Transverse colon (tissue), 4 donors: ENCODE measurements around the gene PIGV. TPM values are rescaled to one million over a fixed set of nuclear protein-coding genes. Genes with fewer than 3 reads are reported as not detected.

Source experiments
- DNase-seq: peaks from one replicate; pipeline ENCODE4 v3.0.0-alpha.2; 2019
- H3K27ac ChIP-seq, 4 donors: fragments of 200-600 bp; sonication (generic); 2 replicates each; pipeline ENCODE4 v1.5.1; 2016 to 2018; ENCODE audit warnings: inconsistent platforms in 4 of 4
- H3K27me3 ChIP-seq: fragments of 200-600 bp; sonication (generic); 2 replicates; pipeline ENCODE4 v1.5.1; 2017; ENCODE audit warnings: inconsistent platforms
- H3K36me3 ChIP-seq, 4 donors: fragments of 200-600 bp; sonication (generic); 2 replicates each; pipeline ENCODE4 v1.5.1; 2017 to 2019; ENCODE audit warnings: inconsistent platforms in 4 of 4
- H3K4me1 ChIP-seq, 4 donors: fragments of 200-600 bp; sonication (generic); 2 replicates each; pipeline ENCODE4 v1.5.1; 2017 to 2020; ENCODE audit warnings: inconsistent platforms in 4 of 4
- H3K4me3 ChIP-seq, 4 donors: fragments of 200-600 bp; sonication (generic); 1 replicate in 1 of 4; 2 replicates in 3 of 4; pipeline versions ENCODE4 v1.5.1 to v1.6.1; 2017 to 2019; ENCODE audit warnings: inconsistent platforms in 4 of 4
- H3K9me3 ChIP-seq, 2 donors: fragments of 200-600 bp; sonication (generic); 2 replicates each; pipeline ENCODE4 v1.5.1; 2017 to 2019; ENCODE audit warnings: inconsistent platforms in 2 of 2
- EP300 ChIP-seq: sonication (generic); formaldehyde crosslinking; IDR thresholded peaks from one replicate; pipeline ENCODE4 v1.6.1; 2017; ENCODE audit warnings: antibody characterized with exemption, low read depth
- POLR2A ChIP-seq: fragments of 450-650 bp; IDR thresholded peaks from one replicate; pipeline ENCODE4 v1.6.1; 2016; ENCODE audit warnings: antibody characterized with exemption, mild to moderate bottlenecking, moderate library complexity
- POLR2AphosphoS5 ChIP-seq, 3 donors: sonication (generic); formaldehyde crosslinking; IDR thresholded peaks; one replicate each; pipeline ENCODE4 v1.6.1; 2016; ENCODE audit warnings: antibody characterized with exemption in 3 of 3
- WGBS, 2 donors: methylation state at CpG; one replicate each; pipeline ENCODE4 v1.1.5; 2018; ENCODE audit warnings: low coverage in 1 of 2; 5-methylcytosine and 5-hydroxymethylcytosine counted together
- in situ Hi-C, 4 donors: fragments of 200-750 bp; cut with MboI; loops; one replicate each; pipeline versions ENCODE4 v1.15.0 to v1.15.1; 2017; ENCODE audit warnings: low sequenced_read_pairs in 3 of 4, low pct_ligation_motif_present in 1 of 4, low pct_unique_long_range_greater_than_20kb in 1 of 4
- intact Hi-C: fragments of 100-400 bp; cut with DNase I; formaldehyde crosslinking; loops from one replicate; pipeline ENCODE4 v1.15.1; 2023; ENCODE audit warnings: low total_unique reads
- total RNA-seq, 4 donors: library from RNA; depleted of rRNA; stranded (reverse); fragments of >200 nt; gene quantifications; one replicate each; pipeline ENCODE4 v1.1.0, GENCODE V29; 2016
- TF ChIP-seq, protein P1 (sequence below), 5 experiments: fragments of 200-600 bp in 3 of 5; fragments of 450-650 bp in 2 of 5; sonication (generic) in 3 of 5; IDR thresholded peaks; 1 replicate in 2 of 5; 2 replicates in 3 of 5; pipeline ENCODE4 v1.5.1; 2016 to 2017; ENCODE audit warnings: antibody characterized with exemption in 5 of 5, inconsistent platforms in 3 of 5, mild to moderate bottlenecking in 2 of 5, moderate library complexity in 1 of 5

PIGV gene
- total RNA-seq, 4 donors from 2014 or later = 16.1 to 32.2 (median 24.2) TPM

DNA sequence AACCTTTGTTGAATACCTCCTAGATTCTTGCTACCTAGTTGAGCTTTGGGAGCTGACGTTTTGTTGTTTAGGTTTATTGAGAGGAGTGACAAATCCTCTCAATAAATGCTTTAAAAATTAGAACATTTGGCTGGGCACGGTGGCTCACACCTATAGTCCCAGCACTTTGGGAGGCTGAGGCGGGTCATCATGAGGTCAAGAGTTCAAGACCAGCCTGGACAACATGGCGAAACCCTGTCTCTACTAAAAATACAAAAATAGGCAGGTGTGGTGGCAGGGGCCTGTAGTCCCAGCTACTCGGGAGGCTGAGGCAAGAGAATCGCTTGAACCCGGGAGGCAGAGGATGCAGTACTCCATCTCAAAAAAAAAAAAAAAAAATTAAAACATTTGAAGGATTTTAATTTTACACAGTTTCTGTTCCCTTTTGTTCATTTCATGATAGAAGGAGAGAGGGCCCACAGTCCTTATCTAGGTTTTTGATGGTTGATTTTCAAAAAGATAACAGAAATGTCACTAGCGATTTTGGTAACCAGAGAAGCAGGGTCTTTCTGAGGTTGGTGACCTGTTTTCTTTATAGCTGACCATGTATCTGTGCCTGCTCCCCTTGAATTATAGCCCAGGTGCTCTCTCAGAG, 44.2 kb upstream of the PIGV start:
- Histone ChIP-seq H3K27me3 (no peaks in the 10 kb centered on the region), H3K4me1 (peaks cover 16 to 68% (median 31%) of the 10 kb centered on the region in 4 donors), H3K36me3 (peaks cover 0 to 10% (median 0%) of the 10 kb centered on the region in 4 donors), H3K9me3 (no peaks in the 10 kb centered on the region), H3K27ac (peak overlapping the region; percentile 71 to 74 (median 72)), H3K4me3 (no peak overlapping the region)
- intact Hi-C loops (loop anchor here (1.0 kb wide), 1 partner anchor 43 kb away; no protein-coding TSS in a partner anchor), in situ Hi-C loops (no loop called here)
- DNase-seq = no peak
- TF ChIP-seq, protein P1, sequence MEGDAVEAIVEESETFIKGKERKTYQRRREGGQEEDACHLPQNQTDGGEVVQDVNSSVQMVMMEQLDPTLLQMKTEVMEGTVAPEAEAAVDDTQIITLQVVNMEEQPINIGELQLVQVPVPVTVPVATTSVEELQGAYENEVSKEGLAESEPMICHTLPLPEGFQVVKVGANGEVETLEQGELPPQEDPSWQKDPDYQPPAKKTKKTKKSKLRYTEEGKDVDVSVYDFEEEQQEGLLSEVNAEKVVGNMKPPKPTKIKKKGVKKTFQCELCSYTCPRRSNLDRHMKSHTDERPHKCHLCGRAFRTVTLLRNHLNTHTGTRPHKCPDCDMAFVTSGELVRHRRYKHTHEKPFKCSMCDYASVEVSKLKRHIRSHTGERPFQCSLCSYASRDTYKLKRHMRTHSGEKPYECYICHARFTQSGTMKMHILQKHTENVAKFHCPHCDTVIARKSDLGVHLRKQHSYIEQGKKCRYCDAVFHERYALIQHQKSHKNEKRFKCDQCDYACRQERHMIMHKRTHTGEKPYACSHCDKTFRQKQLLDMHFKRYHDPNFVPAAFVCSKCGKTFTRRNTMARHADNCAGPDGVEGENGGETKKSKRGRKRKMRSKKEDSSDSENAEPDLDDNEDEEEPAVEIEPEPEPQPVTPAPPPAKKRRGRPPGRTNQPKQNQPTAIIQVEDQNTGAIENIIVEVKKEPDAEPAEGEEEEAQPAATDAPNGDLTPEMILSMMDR (IDR thresholded peaks at IDR 0.05) = no peak
- no peak for TF ChIP-seq POLR2A
- TF ChIP-seq EP300 = no peak
- TF ChIP-seq POLR2AphosphoS5 (IDR thresholded peaks at IDR 0.05) = no peak
- WGBS, 2 donors = 80 to 81% methylated on average over 5 to 8 of the region's 8 CpGs

DNA sequence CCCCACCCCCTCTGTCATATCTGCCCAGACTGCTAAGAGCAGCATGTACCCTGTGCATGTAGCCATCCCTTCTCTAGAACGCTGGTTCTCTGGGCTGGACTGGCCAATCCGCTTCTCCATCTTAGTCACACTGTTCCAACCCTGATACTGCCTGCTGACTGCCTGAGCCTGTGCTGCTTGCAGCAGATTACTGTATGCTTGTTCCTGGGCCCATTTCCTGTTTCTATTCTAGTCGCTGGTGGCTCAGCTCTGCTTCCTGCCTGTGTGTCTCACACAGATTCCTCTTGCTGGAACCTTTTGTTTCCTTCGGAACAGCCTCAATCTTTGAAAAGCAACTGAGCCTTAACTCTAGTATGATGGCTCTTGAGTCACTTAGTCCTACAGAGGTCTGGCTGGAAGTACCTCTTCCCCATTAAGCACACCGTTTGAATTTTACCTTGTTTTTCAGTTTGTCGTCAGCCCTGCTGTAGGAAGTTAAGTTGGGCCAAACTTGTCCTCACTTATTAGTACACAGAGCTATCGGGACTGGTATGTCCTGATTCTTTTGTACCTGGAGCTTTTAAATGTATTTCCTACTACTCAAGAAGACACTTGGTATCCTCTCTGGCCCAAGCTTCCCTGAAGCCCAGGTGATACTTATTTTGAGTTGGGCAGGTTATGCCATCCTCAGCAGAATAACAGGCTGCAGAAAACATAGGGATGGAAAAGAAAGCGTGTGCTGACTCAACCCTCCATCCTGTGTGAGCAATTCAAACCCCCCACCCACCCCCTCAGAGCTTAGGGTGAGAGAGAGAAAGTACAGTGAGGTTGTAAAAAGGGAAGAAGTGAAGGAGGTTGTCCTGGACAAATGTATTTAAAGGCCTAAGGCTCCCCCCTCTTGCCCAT, 43.4 kb upstream of the PIGV start:
- Histone ChIP-seq H3K36me3 (peaks cover 0 to 10% (median 0%) of the 10 kb centered on the region in 4 donors), H3K4me1 (peaks cover 16 to 67% (median 31%) of the 10 kb centered on the region in 4 donors), H3K9me3 (no peaks in the 10 kb centered on the region), H3K27me3 (no peaks in the 10 kb centered on the region), H3K4me3 (no peak overlapping the region), H3K27ac (peak overlapping the region; percentile 71 to 74 (median 72))
- peak; percentile 81 for DNase-seq
- intact Hi-C loops = loop anchor here (1.0 kb wide), 1 partner anchor 42 kb away; no protein-coding TSS in a partner anchor
- 51 to 63% methylated on average over 6 to 8 of the region's 8 CpGs for WGBS, 2 donors
- in situ Hi-C loops = no loop called here
- TF ChIP-seq POLR2A (no peak), POLR2AphosphoS5 (IDR thresholded peaks at IDR 0.05) (peak in 1 of 3 donors; percentile 64)

DNA sequence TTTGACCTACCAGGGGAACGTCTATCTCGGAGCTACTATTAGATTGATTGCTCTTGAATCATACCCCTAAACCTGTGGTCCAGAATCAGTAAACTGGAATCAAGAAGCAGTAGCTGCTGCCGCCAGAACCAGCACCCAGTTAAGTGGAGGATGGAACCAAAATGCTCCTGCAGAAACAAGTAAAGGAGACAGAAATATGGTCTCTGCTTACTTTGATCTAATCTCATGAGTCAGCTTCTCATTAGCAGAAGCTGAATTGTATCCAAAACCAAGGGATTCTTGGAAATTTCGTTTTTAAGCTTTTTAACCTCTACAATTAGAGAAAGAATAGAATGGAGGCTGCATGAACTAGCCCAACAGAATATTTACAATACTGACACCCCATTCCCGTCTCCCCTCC, 42.6 kb upstream of the PIGV start:
- no peak overlapping the region for H3K4me3 ChIP-seq
- WGBS, 2 donors = 66 to 76% methylated on average over 4 to 5 of the region's 5 CpGs
- in situ Hi-C loops = no loop called here
- H3K9me3 ChIP-seq = no peaks in the 10 kb centered on the region
- peak overlapping the region; percentile 71 to 74 (median 72) for H3K27ac ChIP-seq
- no peak for DNase-seq
- peaks cover 0 to 10% (median 0%) of the 10 kb centered on the region in 4 donors for H3K36me3 ChIP-seq
- H3K27me3 ChIP-seq = no peaks in the 10 kb centered on the region
- peaks cover 15 to 65% (median 22%) of the 10 kb centered on the region in 4 donors for H3K4me1 ChIP-seq
- TF ChIP-seq POLR2A = no peak
- intact Hi-C loops = no loop called here

DNA sequence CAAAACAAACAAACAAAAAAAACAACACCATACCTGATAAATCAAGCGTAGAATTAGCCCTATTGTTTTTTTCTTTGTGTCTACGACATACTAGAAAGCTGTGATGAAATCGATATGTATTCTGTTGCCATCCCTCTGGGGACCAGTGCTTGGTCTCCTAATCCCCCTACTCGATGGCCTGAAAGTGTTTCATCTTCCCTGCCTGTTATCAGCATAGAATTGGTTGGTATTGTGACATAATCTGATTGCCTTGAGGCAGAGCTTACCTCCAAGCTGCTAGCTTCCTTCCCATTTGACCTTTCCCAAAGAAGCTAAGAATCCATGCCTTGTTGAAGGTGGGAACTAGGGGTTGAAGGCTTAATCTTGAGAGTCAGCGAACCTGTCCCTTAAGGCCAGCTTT, 40.7 kb upstream of the PIGV start:
- TF ChIP-seq EP300 (no peak), POLR2A (no peak), POLR2AphosphoS5 (IDR thresholded peaks at IDR 0.05) (no peak)
- TF ChIP-seq, protein P1 (IDR thresholded peaks at IDR 0.05) = no peak
- in situ Hi-C loops (no loop called here), intact Hi-C loops (no loop called here)
- H3K9me3 ChIP-seq = no peaks in the 10 kb centered on the region
- no peak for DNase-seq
- peaks cover 0 to 10% (median 0%) of the 10 kb centered on the region in 4 donors for H3K36me3 ChIP-seq
- H3K27me3 ChIP-seq = no peaks in the 10 kb centered on the region
- peaks cover 12 to 56% (median 15%) of the 10 kb centered on the region in 4 donors for H3K4me1 ChIP-seq
- 94 to 98% methylated on average over 4 to 5 of the region's 5 CpGs for WGBS, 2 donors
- H3K27ac ChIP-seq = no peak overlapping the region
- no peak overlapping the region for H3K4me3 ChIP-seq

DNA sequence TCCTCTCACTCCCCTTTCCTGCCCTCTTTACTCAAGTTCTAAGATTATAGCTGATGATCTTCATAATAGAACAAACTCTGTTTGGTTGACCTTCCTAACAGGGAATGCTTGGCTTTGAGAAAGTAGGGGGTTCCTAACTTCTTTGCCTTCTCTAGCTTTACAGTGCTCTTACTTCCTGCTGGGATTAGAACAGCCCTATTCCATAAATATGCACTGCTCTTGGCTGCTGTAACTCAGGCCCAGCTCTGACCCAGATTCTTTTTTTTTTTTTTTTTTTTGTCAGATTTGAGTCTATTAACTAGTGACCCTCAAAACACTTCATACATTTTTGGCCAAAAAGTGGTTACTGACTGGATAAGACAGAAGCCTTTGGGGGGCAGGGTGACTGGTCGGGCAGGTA, 39.4 kb upstream of the PIGV start:
- Histone ChIP-seq H3K4me3 (no peak overlapping the region), H3K36me3 (peaks cover 0 to 10% (median 0%) of the 10 kb centered on the region in 4 donors), H3K27ac (no peak overlapping the region), H3K9me3 (no peaks in the 10 kb centered on the region), H3K4me1 (peaks cover 12 to 55% (median 20%) of the 10 kb centered on the region in 4 donors), H3K27me3 (no peaks in the 10 kb centered on the region)
- TF ChIP-seq EP300 = no peak
- TF ChIP-seq, protein P1 (IDR thresholded peaks at IDR 0.05) = no peak
- no peak for TF ChIP-seq POLR2AphosphoS5 (IDR thresholded peaks at IDR 0.05)
- no peak for TF ChIP-seq POLR2A
- in situ Hi-C loops (no loop called here), intact Hi-C loops (no loop called here)
- WGBS, 2 donors = 93 to 100% methylated on average over 1 of the region's 1 CpG
- no peak for DNase-seq
